Jurkat, Clone E6-1 (cell line): ENCODE measurements around the gene CLDN2. TPM values are rescaled to one million over a fixed set of nuclear protein-coding genes. Genes with fewer than 3 reads are reported as not detected.
"Not testable (repeated sequence)": the region's sequence is repeated elsewhere in the genome, so short reads cannot be mapped to it uniquely, and the experiment has no call there.

Experiments
- DNase-seq: peaks from one replicate; pipeline ENCODE4 v3.0.0-alpha.2; 2011; ENCODE audit warnings: low read depth, low spot score
- H3K4me3 ChIP-seq: 2 replicates; pipeline ENCODE4 v1.5.1; 2011; ENCODE audit warnings: mild to moderate bottlenecking, low read length, control low read depth, moderate library complexity
- polyA plus RNA-seq: library from polyadenylated mRNA; unstranded; fragments of >200 nt; gene quantifications from one replicate; pipeline ENCODE4 v1.2.1, GENCODE V29; 2012; ENCODE audit warnings: missing spikeins; ENCODE audit not compliant: insufficient read length, insufficient read depth

Gene CLDN2
- polyA plus RNA-seq, result not detected

GRCh38 chrX:106919932-106920452, at the start of gene CLDN2:
Gene CLDN2 (plus strand): TSS chrX:106920402. CDS start chrX:106928229, 7,827 bp downstream.
- H3K4me3 ChIP-seq, result no peak within 1 kb of the TSS
- no peak for DNase-seq

- not testable (repeated sequence) for DNase-seq, H3K4me3 ChIP-seq
These were observed 47.4 kb upstream of the CLDN2 start for GRCh38 chrX:106872796-106873195.

GRCh38 chrX:106874075-106874474, 46.1 kb upstream of the CLDN2 start:
- H3K4me3 ChIP-seq, result no peak overlapping the region
- peak; percentile 14 for DNase-seq

GRCh38 chrX:106875151-106875550, 45.1 kb upstream of the CLDN2 start:
- DNase-seq, result no peak
- no peak overlapping the region for H3K4me3 ChIP-seq

- no peak for DNase-seq
- no peak overlapping the region for H3K4me3 ChIP-seq
These were observed 30.7 kb upstream of the CLDN2 start for GRCh38 chrX:106889468-106889867.

GRCh38 chrX:106891762-106892460, 28.3 kb upstream of the CLDN2 start:
- no peak for DNase-seq
- no peak overlapping the region for H3K4me3 ChIP-seq

- DNase-seq, result peak; percentile 36
- H3K4me3 ChIP-seq, result no peak overlapping the region
These were observed 25.8 kb upstream of the CLDN2 start for GRCh38 chrX:106894392-106894909.

- no peak overlapping the region for H3K4me3 ChIP-seq
- no peak for DNase-seq
These were observed 25.2 kb upstream of the CLDN2 start for GRCh38 chrX:106894978-106895452.

GRCh38 chrX:106897259-106897658, 22.9 kb upstream of the CLDN2 start:
- no peak for DNase-seq
- no peak overlapping the region for H3K4me3 ChIP-seq

GRCh38 chrX:106898462-106898861, 21.7 kb upstream of the CLDN2 start:
- no peak overlapping the region for H3K4me3 ChIP-seq
- DNase-seq, result peak; percentile 42

GRCh38 chrX:106899276-106899675, 20.9 kb upstream of the CLDN2 start:
- DNase-seq, result no peak
- no peak overlapping the region for H3K4me3 ChIP-seq

- H3K4me3 ChIP-seq, result no peak overlapping the region
- no peak for DNase-seq
These were observed 20.4 kb upstream of the CLDN2 start for GRCh38 chrX:106899841-106900240.

GRCh38 chrX:106901341-106901740, 18.9 kb upstream of the CLDN2 start:
- DNase-seq, result no peak
- H3K4me3 ChIP-seq, result no peak overlapping the region

GRCh38 chrX:106901781-106902219, 18.4 kb upstream of the CLDN2 start:
- no peak overlapping the region for H3K4me3 ChIP-seq
- DNase-seq, result no peak

- H3K4me3 ChIP-seq, result no peak overlapping the region
- no peak for DNase-seq
These were observed 17.5 kb upstream of the CLDN2 start for GRCh38 chrX:106902684-106903083.

- no peak within 1 kb of the TSS for H3K4me3 ChIP-seq
- no peak for DNase-seq
These were observed 16.8 kb upstream of the CLDN2 start, which contains the start of gene RIPPLY1 for GRCh38 chrX:106903291-106903824. Gene RIPPLY1 (minus strand): TSS chrX:106903341. CDS start chrX:106903287, 54 bp downstream.

- DNase-seq, result no peak
- H3K4me3 ChIP-seq, result no peak overlapping the region
These were observed 16.2 kb upstream of the CLDN2 start for GRCh38 chrX:106903856-106904528.

- H3K4me3 ChIP-seq, result no peak overlapping the region
- no peak for DNase-seq
These were observed 15.0 kb upstream of the CLDN2 start for GRCh38 chrX:106905064-106905708.

GRCh38 chrX:106906361-106906760, 13.8 kb upstream of the CLDN2 start:
- H3K4me3 ChIP-seq, result no peak overlapping the region
- no peak for DNase-seq
